GM12864 (cell line): ENCODE measurements around the gene MPP1.
"Not testable (repeated sequence)": the region's sequence is repeated elsewhere in the genome, so short reads cannot be mapped to it uniquely, and the experiment has no call there.

Experiments
- DNase-seq: peaks from one replicate; pipeline ENCODE4 v3.0.0-alpha.2; 2011; ENCODE audit warnings: low read depth
- H3K4me3 ChIP-seq: 2 replicates; pipeline ENCODE4 v1.5.1; 2011; ENCODE audit warnings: mild to moderate bottlenecking, low read depth, low read length, control low read depth
- TF ChIP-seq, protein P1 (sequence below): IDR thresholded peaks from 2 replicates; pipeline ENCODE4 v1.5.1; 2011; ENCODE audit warnings: low read depth, mild to moderate bottlenecking, moderate library complexity, low read length, control low read depth, inconsistent platforms; ENCODE audit errors: missing control alignments

MPP1 gene

DNA sequence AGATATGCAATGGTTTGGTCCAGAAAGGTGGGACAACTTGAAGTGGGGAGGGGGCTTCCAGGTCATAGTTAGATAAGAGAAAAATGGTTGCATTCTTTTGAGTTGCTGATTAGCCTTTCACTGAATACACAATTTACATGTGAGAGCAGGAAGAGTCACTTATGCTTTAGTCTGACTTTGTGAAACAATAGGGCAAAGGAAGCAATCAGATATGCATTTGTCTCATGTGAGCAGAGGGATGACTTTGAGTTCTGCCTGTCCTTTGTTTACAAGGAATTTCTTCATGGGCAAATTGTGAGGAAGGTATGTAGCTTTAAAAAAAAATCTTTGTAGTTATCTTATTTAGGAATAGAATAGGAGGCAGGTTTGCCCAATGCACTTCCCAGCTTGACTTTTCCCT lies 16.2 kb upstream of the MPP1 start:
- no peak overlapping the region for H3K4me3 ChIP-seq
- TF ChIP-seq, protein P1, sequence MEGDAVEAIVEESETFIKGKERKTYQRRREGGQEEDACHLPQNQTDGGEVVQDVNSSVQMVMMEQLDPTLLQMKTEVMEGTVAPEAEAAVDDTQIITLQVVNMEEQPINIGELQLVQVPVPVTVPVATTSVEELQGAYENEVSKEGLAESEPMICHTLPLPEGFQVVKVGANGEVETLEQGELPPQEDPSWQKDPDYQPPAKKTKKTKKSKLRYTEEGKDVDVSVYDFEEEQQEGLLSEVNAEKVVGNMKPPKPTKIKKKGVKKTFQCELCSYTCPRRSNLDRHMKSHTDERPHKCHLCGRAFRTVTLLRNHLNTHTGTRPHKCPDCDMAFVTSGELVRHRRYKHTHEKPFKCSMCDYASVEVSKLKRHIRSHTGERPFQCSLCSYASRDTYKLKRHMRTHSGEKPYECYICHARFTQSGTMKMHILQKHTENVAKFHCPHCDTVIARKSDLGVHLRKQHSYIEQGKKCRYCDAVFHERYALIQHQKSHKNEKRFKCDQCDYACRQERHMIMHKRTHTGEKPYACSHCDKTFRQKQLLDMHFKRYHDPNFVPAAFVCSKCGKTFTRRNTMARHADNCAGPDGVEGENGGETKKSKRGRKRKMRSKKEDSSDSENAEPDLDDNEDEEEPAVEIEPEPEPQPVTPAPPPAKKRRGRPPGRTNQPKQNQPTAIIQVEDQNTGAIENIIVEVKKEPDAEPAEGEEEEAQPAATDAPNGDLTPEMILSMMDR = no peak
- DNase-seq = no peak

DNA sequence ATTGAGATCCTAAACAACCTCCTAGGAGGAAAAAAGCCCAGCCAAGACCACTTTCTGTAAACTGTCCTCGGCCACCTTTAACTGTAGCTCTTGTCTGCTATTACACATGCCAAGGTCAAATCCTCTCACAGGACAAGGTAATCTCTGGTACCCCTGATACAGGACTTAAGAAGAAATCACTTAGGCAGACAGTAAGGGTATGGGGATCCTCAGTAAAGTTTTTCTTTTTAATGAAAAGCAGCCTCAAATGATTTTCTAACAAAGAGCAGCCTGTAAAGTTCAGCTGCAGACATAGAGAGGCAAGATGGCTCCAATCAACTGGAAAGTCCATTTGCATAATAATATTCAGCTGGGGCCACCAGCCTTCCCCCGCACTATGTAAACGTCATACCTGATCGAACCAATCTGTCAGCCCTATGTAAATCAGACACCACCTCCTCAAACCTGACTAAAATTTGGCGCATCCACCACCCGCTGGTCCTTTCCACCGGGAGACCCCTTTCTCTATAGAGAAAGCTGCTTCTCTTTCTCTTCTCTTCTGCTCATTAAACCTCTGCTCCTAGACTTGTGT lies 14.6 kb upstream of the MPP1 start:
- H3K4me3 ChIP-seq = no peak overlapping the region
- TF ChIP-seq, protein P1 = no peak
- no peak for DNase-seq

DNA sequence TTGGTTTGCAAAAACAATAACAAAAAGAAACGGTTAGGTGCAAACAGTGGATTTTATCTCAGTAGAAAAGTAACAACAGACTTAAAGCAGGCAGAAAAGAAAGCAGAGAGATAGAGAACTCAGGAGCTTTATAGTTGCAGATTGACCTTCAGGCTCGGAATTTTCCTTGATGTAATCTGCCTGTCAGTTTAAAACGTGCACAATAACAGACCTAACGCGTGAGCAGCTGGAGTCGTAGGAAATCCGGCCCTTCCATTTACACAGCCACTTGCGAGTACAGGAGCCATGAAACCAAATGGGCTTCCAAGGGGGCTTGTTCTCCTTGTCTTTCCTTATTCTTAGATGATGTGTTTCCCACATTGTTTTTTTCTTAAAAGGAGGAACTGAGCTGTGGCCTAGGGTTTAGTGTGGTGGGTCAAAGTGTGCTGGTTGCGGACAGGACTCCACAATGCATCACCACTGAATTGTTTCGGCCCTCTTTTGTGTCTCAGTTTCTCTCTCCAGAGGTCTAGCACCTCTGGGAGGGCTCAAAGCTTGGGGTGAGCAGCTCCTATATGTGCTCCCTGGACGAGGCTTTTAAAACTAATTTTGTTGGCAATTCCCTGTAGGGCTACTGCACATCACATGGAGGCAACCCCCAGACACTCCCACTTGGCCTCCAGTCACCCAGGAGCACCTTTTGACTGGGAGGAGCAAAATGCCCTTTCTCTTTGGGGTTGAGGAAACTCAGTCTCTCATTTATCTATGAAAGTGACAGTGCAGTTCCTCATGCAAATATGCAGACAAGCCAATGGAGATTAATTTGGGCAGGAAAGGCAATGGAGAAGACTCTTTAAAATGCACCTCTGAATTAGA lies 13.9 kb upstream of the MPP1 start:
- DNase-seq = no peak
- TF ChIP-seq, protein P1 = no peak
- no peak overlapping the region for H3K4me3 ChIP-seq

DNA sequence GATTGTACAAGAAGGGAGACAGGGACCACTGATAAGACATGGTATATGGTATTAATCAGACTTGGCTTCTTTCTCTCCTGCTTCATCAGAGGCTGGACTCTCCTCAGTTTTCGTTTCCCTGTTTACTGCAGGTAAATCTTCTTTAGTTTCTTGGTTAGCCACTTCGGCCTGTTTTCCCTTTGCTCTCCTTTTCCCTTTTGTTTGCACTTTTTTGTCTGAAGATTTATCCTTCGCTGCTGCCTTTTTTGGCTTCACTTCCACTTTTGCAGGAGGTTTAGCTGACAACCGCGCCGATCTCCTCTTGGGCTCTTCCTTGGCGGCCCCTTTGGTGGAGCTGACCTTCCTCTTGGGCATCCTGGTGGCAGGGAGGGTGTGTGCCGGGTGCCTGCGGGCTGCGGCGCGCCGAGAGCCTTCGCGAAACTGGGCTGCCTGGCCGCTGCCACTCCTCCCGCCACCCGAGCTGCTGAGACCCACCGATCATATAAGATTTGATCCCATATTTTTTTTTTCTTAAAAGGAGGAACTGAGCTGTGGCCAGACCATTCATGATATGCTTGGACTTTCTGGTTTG lies 11.8 kb upstream of the MPP1 start:
- not testable (repeated sequence) for H3K4me3 ChIP-seq, DNase-seq

DNA sequence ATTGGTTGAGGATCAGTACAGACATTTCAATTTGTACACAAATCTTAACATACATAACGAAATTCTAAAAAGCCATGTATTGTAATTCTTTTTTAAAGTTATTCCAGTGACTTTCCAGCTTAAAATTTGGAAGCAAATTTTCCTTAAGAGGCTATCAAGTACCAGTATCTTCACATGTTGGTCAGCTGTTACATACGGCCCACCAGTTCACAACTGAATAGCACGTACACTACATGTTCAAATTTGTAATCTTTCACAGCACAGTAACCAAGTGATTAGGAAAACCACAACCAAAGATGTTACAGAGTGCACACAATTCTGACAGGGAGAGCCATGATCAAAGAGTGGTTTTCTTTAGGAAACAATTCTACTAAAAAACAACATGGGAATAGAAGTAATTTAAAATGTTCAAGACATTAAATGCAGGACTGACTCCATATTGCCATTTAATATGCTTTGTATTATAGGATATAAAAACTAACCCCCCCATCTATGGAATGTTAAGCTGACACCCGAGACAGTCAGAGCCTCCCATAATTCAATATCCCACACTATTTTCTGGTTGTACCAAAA lies 11.1 kb upstream of the MPP1 start:
- not testable (repeated sequence) for DNase-seq, H3K4me3 ChIP-seq

DNA sequence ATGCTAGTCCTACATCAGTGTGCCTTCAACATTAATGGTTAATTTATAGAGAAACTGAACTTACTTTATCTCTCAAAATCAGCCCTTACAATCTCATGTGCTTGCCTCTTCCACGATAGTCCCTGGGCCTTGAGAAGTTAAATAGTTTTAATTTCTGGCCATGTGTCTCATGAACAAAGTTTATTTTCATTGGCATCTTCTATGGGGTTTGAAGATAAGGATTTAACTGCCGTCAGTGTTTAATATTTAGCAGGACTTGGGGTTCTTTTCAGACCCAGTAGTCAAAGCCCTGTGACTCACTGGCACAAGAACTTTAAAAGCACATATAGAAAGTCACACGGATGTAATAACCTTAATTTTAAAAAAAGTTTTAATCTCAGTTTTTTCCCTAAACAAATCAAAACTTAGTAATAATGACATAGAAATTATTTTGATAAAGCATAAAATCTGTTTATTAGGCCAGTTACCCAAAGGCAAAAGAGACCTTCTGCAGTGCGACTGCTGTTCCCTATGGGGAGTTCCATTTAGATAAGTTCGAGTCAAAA lies 10.1 kb upstream of the MPP1 start:
- TF ChIP-seq, protein P1 = no peak
- no peak for DNase-seq

DNA sequence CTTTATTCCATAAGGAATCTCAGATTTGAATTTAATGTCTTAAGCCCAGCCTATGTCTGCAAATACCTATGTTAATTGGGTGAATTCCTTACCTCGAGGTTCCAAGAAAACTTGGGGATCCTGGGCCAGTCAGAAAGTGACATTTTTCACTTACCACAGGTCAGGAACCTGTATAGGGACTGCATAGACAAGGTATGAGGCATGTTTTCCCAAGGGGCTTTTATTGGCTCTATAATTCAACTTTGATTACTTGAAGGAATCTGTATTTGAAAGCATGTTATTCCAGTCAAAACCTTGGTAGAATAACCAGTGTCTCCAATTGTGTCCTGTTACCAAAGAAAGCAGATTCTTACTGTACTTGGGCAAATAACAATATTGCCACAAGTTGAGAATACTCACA lies 8.5 kb upstream of the MPP1 start:
- DNase-seq = no peak
- TF ChIP-seq, protein P1 = no peak
- H3K4me3 ChIP-seq = no peak overlapping the region

More for the DNA sequence above, 10.1 kb upstream of the MPP1 start:
- no peak overlapping the region for H3K4me3 ChIP-seq
